GM10266 (cell line): ENCODE data around the gene MXD1.

Experiments
- DNase-seq: peaks from one replicate; pipeline ENCODE4 v3.0.0; 2012; ENCODE audit errors: extremely low spot score
- TF ChIP-seq, protein P1 (sequence below): IDR thresholded peaks from 2 replicates; pipeline ENCODE4 v1.5.1; 2012; ENCODE audit warnings: mild to moderate bottlenecking, low read depth; ENCODE audit not compliant: control insufficient read depth, insufficient read depth; ENCODE audit errors: missing control alignments

MXD1 gene

DNA sequence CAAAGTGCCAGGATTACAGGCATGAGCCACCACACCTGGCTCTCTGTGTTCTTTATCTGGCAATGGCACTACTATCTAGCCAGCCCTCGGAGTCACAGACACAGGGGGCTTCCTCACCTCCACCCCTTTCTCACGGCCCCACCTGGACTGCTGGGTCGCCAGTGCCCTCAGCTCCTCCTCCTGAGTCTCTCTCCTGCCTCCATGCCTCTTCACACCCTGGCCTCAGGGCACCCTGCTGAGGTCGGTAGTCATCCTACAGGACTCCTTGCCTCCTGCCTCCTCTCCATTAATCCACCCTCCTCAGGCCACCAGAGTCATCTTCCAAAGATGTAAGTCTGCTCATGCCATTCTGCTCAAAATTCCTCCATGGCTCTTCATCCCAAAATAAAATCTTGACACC is 55.1 kb downstream of the MXD1 start:
- DNase-seq, result no peak
- TF ChIP-seq, protein P1, sequence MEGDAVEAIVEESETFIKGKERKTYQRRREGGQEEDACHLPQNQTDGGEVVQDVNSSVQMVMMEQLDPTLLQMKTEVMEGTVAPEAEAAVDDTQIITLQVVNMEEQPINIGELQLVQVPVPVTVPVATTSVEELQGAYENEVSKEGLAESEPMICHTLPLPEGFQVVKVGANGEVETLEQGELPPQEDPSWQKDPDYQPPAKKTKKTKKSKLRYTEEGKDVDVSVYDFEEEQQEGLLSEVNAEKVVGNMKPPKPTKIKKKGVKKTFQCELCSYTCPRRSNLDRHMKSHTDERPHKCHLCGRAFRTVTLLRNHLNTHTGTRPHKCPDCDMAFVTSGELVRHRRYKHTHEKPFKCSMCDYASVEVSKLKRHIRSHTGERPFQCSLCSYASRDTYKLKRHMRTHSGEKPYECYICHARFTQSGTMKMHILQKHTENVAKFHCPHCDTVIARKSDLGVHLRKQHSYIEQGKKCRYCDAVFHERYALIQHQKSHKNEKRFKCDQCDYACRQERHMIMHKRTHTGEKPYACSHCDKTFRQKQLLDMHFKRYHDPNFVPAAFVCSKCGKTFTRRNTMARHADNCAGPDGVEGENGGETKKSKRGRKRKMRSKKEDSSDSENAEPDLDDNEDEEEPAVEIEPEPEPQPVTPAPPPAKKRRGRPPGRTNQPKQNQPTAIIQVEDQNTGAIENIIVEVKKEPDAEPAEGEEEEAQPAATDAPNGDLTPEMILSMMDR, result no peak

DNA sequence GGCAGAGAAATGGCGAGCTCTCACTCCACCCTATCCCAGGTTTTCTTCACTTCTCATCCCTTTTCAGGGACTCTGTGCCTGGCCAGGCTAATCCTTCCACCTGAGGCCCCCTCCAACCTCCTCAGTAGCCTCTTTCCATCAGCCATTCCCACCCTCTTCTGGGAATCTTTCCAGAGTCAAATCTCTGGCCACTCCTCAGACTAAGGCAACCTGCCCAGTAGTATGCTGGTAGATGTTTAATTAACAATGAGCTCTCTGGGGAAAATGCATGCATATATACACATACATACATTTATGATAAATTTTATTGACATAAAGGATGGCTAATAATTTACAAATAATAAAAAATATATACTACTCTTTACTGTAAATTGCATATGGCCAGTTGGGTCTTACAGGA is 57.9 kb downstream of the MXD1 start:
- TF ChIP-seq, protein P1, result no peak
- DNase-seq, result no peak

DNA sequence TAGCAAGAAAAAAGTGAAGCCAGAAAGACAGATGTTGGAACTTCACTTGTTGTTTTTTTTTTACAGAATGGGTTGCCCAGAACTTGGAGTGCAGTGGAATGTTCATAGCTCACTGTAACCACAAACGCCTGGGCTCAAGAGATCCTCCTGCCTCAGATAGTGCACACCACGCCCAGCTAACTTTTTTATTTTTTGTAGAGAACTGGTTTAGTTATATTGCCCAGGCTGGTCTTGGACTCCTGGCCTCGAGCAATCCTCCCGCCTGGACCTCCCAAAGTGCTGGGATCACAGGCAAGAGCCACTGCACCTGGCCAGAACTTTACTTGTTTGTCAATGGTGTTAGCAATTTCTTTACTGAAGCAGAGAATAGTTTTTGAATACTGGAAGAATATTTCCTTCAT is 58.4 kb downstream of the MXD1 start:
- TF ChIP-seq, protein P1, result no peak
- no peak for DNase-seq

DNA sequence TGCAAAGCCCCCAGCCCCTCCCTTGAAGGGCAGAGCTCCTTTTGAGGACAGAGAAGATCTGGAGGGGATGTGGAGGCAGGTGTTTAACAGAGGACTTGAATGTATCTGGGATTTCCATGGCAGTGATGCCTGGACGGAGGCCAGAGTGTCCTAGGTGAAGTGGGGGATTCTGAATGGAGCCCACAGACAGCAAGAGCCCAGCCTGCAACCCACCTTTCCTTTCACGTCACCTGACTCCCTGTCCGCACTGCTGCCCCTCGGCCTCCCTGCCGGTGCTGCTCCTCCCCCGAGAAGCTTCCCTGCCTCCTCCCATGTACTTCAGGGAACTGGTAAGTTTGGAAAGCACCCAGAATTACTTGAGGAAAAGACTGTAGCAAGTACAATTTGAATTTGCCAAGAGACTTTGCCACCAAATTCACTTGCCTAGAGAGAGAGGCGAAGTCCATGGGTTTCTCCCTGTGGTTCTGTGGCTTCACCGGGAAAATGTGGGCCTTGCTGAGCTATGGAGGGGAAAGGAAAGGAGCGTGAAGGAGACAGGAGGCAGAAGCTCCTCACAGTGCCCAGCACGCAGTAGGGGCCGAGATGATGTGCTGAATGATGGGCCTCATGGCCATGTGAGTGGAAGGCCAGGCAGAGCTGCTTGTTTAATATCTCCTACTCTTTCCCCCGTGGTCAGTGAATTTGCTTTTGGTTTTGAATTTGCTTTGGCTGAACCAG is 60.4 kb downstream of the MXD1 start:
- no peak for DNase-seq

DNA sequence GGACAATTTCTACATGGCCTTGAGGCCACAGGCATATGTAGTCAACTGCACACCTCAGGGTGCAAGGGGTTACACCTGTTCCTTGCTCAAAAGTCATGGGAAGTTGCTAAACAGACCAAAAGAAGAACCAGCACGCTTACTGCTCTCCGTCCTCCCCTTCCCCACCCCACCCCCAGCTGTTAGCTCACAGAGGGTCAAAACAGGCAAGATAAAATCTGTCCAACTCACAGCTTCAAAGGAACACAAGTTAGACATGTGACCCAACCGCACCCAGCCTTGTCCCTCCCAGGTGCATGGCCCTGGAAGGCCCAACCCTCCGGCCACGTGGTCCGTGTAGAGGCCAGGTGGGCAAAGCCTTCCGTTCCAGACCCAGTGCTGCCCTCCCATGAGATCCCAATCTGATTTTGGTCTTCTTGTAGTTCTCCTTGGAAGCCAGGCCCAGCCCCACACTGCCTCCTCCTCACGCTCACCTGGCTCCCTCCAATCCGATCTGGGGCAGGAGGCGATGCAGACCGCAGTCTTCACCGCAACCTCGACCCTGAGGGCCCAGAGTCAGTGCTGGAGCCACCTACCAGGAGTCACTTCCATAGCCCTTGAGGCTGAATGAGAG is 61.0 kb downstream of the MXD1 start:
- TF ChIP-seq, protein P1, result no peak
- DNase-seq, result no peak

More for the DNA sequence above, 60.4 kb downstream of the MXD1 start:
- TF ChIP-seq, protein P1, result no peak

DNA sequence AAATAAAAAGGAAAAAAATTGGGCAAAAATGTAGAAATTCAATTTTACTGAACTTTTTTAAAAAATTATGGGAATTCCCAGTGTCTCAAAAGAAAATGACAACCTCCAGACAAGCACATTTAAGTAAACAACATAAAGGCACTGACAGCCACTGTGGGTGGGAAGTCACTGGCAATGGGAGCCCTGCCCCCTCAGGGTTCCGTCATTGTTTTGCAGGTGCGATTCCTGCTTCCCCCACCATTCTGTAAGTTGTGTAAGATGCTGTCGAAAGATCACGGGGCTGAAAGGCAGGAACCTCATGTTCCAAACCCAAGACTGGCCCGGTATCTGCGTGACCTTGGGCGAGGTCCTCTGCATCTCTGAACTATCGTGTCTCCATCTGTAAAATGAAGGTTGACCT is 62.3 kb downstream of the MXD1 start:
- TF ChIP-seq, protein P1, result no peak

DNA sequence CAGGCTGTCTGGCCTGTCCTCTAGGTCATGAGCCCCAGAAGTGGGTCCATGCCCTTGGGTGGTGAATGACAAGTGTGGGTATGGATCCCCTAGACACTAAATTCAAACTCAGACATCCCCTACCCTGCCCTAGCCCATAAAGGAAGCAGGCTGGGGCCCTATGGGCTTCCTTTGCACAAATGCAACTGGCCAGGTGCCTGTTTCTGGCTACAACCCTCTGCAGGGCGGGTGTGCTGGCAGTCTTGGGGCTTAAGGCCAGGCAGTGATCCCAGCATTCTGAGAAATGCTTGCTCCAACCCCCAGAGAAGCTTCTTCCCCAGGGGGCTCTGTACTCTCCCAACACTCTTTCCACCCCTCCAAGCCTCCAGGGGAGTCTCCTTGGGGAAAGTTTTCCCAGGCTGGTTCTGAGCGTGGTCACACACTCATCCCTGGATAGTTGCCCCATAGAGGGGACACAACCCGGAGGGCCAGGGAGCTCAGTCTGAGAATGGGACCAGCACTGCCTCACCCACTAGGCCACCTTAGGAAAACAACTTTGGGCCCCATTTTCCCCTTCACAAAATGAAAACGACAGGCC is 63.1 kb downstream of the MXD1 start:
- DNase-seq, result no peak
- TF ChIP-seq, protein P1, result no peak

More for the DNA sequence above, 62.3 kb downstream of the MXD1 start:
- DNase-seq, result no peak
